HG03097 (cell line): ENCODE measurements around the gene ARID3B.
"Not testable (repeated sequence)": the region's sequence is repeated elsewhere in the genome, so short reads cannot be mapped to it uniquely, and the experiment has no call there.

ENCODE experiments used
- ATAC-seq: cut with Tn5 transposase; IDR thresholded peaks from one replicate; pipeline ENCODE4 v1.9.1; 2021; ENCODE audit not compliant: unreplicated experiment, low FRiP score

The ARID3B gene

DNA sequence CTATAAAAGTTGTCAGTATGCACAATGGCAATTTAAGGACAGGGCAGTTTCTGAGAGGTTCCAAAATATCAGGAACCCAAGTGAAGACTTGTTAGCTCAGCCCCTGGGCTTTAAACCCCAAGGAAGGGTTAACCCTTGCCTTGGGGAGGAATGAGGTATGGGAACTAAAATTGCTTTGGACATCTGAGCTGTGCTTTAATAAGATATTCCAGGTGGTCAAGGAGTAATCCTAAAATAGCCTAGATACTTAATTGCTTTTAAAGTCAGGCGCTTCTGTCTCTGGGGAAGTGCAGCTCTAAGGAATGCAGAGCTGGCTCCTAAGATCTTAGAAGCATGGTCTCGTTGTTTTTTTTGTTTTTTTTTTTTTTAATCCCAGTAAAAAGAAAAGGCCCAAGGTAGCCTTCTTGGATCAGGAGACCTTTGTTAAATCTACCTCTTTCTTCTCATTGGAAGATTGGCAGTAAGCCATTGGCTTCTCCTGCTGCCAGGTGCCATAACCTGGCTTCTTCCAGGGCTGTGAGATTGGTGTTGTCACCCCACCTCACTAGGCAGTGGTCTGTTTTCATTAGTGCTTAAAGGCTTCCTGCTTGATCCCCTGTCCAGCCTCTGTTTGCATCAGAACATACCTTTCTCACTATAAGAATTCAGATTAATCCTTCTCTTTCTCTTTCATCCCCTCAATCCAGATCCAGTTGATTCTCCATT lies 24.5 kb downstream of the ARID3B start:
- no peak for ATAC-seq

DNA sequence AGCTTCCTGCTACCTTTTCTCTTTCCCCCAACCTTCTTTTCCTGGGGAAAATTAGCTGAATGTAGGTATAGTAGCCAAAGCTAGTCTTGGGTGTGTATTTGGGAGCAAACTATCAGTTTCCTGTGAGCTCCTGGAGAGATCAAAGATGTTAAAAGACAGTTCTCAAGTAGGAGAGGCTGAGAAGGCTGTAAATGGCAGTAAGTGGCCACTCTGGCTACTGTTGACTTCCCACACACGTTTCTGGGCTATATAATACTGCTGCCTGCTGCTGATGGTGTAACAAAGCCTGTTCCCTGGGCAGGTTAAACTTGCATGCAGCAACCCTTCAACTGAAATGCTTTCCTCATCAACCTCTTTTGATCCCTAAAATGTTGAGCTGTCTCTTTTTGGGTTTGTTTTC lies 27.6 kb downstream of the ARID3B start:
- ATAC-seq = no peak

DNA sequence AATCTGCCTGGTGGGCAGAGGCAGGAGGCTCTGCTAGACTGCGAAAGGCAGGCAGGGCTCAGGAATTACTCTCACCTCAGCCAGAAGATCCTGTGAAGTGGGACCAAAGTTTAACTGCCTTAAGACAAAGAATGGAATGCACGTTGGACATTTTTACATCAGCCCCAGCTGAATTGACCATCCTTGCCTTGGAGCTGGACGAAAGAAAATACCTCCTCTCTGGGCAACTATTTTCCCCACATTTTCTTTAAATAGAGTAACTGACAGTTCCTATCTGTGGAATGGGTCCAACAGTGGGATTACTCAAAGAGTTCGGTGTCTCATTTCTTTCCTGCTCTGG lies 28.7 kb downstream of the ARID3B start:
- ATAC-seq = no peak

DNA sequence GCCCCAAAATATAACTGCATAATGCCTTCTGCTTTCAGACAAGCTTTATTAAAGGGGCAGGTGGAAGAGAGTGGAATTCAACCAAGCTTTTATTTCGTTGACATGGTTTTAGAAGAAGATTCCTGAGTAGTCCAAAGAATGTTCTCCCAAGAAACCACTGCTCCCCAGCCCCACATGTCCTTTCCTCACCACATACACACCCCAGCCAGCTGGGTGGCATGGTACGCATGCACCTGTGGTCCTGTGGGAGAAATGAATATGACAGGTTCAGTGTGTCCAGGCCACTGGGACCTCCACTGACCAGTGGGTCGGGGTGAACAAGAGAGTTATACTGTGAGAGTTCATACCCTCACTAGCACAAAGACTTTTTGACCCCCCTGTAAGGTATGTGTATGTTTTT lies 30.2 kb downstream of the ARID3B start:
- ATAC-seq = no peak

DNA sequence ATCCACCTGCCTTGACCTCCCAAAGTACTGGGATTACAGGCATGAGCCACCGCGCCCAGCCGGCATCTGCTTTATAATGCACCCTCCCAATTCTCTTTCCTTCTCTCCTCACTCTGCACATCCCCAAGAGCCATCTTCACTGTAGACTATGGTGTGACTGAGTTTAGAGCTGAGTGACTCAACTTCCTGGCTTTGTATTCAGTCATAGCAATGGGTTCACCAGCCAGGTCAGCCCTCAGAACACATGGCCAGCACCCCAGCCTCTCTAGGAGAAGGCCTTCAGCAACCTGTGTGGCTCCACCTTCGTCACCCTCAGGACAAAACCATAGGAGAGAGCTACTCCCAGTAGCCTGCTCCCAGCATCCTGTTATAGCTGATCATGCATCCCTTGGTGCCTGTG lies 33.0 kb downstream of the ARID3B start:
- no peak for ATAC-seq

DNA sequence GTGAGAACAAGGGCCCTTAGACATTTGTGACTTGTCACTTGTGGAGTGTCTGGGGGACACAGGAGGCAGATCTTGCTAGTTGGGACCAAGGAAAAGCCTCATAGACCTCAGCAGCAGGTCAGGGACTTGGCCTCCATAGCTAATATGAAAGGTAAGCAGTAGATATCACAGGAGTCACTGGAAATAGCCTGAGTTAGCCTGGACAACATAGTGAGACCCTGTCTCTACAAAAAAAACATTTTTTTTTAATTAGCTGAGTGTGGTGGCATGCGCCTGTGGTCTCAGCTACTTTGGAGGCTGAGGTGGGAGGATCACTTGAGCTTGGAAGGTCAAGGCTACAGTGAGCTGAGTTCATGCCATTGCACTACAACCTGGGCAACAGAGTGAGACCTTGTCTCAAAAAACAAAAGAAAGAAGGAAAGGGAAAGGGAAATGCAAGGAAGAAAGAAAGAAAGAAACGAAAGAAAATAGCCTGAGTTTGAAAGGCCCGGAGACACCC lies 37.5 kb downstream of the ARID3B start:
- no peak for ATAC-seq

DNA sequence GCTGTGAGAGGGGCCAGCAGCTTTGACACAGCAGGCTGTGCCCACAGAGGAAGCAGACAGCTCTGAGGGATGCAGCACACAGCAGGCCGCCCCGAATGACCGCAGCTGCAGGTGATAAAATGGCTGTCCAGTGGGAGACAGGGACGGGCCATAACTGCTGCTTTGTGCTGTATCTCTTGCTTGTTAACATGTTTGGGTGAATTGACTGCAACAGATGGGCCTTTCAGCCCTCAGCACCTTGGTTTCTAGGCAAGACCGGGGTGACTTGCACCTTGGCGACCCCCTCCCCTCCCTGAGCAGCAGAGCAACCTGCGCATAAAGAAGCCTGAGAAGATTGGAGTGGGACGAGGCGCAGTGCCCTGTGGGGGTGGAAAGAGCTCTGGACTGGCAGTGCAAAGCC lies 38.0 kb downstream of the ARID3B start:
- ATAC-seq = no peak

DNA sequence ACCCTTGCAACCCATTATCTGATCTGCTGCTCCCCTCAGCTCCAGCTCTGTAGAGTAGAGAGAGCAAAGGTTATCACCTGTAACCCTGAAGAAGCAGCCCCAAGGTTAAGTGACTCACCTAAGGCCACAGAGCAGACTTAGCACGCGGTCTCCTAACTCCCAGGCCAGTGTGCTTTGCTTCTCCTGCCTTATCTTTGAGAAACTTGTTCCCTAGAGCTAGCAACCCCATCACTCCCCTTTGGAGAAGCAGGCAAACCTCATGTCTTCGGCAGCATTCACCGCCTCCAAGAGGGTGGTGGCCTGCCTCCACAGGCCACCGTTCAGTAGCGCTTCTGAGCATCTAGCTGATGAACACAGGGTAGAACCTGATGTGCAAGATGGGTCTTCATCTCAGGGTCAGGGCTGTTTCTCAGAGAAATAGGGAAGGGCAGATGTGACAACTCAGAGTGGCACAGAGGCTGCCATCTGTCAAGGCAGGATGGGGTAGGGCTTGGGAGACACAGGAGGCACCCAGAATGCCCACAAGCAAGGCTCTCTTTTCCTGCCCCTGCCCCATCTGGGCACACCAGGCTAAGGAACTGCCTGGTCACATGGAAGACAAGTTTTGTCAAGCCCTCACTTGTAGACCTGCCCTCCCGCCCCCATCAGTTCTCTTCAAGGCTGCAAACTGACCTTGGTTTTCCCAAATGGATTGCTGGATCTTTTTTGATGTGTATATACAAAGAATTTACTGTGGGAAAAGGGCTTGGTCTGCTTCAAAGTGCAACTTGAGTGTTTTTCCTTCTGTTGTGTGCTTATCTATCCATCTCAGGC lies 39.7 kb downstream of the ARID3B start:
- ATAC-seq = no peak

DNA sequence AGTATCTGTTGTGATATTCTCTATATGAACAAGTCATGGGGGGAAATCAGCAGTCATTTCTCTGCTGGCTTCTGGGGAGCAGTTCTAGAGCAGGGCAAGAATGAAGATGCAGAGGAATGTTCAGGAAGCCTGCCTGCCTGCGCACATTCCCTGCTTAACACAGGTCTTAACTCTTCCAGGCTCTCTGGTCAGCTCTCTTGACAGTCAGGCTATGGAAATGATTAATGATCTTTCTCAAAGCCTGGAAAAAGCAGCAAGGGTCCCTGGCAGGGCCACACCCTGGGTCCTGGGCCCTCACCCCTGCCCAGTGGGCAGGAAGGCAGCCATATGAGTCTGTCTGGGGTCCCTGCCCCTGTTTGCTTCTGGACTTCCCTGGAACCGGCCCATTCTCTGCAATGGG lies 43.2 kb downstream of the ARID3B start:
- ATAC-seq = no peak

DNA sequence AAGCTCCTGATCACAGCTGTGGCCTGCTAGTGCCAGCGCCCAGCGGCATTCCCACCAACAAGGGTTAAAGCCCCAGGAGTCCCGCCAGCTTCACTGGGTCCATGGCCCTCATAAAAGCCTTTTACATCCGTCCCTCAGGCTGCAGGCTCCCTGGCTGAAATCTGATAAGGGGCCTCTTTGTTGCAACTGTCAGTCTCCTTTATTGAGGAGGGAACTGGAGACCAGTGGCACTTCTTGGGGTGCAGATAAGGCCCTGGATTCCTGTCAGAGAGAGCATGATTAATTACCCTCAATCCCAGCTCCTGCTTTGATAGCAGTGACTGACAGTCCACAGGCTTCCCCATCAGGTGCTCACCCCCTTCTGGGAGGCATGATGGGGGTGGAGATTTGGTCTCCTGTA lies 43.8 kb downstream of the ARID3B start:
- no peak for ATAC-seq

DNA sequence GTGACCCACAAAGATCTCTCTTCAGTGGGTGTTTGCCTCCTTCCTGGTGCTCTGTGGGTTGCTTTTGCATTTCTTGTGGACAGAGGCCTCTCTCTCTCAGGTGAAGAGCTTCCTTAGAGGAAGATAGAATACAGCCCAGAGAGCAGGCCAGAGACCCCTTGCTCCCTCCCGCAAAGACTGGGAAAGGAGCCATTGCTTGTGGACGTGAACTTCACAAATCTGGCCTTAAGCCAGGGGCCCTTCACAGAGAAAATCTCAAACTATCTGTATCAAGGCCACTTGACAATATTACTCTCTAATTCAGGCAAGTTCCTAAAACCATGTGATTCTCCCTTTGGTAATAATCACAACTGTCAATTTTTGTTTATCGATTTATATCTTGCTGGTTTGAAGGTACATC lies 44.2 kb downstream of the ARID3B start:
- ATAC-seq = no peak

DNA sequence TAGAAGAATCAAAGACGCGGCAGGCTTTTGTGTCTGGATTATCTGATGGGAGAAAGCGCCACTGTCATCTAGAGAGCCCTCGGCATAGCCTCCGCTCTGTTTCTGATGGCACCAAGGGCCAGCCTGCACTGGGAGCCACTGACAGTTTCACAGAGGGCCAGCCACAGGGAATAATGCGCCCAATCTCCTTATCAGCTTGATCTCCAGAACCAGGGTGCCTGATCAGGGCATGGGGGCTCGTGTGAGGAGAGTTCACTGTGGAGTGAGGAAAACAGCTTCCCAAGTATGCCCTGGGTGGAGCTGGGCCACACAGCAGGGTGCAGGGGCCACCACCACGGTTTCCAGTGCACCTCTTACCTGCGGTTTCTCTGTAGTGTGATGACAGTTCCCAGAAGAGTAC lies 44.8 kb downstream of the ARID3B start:
- ATAC-seq = no peak

DNA sequence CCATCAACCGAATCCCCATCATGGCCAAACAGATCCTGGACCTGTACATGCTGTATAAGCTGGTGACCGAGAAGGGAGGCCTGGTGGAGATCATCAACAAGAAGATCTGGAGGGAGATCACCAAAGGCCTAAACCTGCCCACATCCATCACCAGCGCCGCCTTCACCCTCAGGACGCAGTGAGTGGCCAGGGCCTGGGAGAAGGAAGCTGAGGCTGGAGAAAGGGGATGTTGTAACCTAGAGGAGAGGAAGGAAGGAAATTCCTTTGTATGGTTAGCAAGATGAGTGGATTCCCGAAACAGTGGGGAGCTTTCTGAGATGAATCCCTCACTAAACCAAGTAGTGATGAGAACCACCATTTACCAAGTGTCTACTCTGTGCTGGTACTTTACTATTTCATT lies 48.8 kb downstream of the ARID3B start:
- no peak for ATAC-seq

DNA sequence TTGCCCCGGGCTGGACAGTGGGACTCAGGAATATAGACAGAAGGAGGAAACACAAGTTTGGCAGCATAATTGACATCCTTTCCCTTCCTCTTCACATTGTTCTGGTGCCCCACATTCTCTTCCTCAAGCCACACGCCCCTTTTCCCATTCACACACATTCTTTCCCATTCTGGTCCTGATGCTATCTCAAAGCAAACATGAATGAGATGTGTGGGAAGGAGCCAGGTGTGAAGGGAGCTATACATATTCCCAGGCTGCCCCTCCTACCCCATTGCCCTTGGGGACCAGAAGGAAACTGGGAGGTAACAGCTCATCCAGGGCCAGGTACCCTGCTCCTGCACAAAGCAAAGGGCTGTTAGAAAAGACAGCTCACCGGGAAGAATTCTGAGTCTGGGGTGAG lies 51.2 kb downstream of the ARID3B start:
- no peak for ATAC-seq

DNA sequence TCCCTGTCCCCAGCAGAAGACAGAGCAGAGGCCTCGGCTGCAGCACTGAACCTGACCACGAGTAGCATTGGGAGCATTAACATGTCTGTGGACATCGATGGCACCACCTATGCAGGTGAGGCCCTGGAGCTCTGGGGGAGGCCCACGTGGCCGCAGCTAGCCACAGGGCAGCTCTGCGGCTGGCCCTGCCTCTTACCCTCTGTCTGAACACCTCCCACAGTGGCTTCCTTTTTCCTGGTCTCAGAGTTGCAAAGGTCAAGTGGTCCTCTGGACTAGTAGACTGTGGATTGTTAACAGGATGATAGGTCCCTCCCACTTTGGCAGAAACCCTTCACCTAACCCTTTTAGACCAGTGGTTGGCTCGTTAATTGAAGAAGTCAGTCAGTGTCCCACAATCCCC lies 52.1 kb downstream of the ARID3B start:
- ATAC-seq = no peak

DNA sequence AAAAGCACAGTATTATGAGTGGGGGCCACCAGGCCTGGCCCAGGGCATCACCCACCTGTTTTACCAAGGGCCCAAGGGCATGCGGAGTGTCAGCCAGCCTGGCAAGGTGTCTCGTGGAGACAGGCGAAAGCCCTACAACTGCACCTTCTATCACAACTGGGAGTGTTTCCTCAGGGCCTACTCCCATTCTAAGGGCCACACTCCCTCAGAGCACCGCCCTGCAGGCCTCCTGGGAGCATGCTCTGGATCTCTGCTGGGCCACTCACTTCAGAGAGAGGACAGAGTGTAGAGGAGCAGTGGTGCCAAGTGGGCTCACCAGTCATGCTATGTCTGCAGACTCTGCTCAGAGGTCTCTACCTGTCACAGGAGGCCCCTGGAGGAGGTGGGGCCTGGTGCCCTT lies 53.4 kb downstream of the ARID3B start:
- ATAC-seq = no peak

DNA sequence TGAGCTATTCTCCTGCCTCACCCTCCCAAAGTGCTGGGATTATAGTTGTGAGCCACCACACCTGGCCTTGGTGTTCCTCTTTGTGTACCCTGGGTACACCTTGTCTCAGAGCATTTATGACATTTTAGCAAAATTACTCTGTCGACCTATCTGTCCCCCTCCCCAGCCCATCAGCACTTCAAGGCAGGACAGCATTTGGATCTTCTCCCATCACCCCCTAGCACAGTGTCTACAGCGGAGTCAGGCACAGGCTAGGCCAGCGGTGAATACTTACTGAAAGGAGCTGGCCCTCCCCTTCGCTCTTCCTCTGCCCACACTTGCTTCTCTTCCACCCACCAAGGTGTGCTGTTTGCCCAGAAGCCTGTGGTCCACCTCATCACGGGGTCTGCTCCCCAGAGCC lies 54.3 kb downstream of the ARID3B start:
- ATAC-seq = no peak

DNA sequence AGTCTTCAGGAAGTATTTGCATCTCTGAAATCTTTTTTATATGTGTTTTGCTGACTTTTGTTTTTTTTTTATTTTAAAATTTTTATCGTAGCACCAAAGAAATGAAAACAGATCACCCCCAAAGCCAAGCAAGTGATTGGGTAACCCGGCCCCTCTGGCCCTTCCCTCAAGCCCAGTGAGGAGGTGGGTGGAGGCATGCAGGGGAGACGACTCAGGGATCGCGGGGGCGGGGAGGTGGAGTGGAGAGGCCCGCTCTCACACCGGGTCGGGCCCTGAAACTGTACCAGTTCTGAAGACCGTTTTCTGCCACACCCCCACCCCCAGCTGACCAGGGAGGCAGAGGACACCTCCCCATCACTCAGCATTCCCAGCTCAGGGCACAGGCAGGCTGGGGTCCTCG lies 55.7 kb downstream of the ARID3B start:
- ATAC-seq = not testable (repeated sequence)

DNA sequence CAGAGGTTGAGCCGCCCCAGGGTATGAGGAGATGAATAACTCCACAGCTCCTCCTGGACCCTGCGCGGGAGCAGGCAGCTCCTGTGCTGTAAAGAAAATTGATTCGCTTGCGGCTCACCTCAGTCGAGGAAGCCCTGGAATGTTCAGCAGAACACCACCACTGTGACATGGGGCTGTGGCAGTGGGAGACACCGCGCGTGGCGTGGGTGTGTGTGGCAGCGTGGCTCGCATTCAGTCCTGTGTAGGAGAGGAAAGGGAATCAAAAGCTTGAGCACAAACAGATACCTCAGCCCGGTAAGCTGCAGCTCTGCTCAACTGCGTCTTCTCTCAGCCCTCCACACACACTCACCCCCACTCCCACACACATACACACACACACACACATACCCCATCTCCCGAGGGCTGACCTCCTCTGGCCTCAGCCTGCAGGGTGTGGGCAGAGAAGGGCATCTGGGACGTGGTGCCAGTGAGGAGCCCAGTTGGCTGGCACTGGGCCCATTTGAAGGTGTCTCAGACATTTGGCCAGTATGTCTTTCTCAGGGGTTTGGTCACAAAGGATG lies 56.2 kb downstream of the ARID3B start:
- not testable (repeated sequence) for ATAC-seq

DNA sequence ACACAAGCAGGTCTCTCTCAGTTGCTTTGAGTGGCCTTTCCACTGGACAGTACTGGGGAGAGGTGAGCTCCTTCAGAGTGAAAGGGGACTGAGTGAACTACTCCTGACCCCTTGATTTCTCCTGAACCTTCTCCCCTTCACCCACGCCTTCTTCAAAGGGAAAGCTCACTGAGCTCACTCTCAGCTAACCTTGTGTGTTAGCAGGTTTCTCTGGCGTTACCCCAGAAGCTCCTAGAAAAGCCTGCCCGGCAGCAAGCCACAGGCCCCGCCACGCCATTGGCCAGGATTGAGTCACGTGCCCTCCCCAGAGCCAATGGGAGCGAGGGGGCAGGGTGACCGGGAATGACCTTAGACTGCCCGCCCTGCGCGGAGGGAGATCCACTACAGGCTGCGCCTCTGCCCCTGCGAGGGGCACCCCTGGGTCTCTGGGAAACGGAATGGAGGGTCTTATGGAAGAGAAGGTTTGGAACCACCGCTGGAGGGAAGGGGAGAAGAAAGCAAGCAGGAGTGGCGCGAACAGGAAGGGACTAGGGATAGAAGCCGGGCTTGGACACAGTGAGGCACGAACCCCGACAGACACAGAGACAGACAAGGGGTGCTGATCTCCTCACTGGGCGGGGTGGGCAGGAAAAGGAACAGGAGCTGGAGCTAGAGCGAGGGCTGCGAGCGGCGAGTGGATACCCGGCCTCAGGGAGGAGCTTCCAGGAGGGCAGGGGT lies 57.3 kb downstream of the ARID3B start:
- ATAC-seq = peak; percentile 73

DNA sequence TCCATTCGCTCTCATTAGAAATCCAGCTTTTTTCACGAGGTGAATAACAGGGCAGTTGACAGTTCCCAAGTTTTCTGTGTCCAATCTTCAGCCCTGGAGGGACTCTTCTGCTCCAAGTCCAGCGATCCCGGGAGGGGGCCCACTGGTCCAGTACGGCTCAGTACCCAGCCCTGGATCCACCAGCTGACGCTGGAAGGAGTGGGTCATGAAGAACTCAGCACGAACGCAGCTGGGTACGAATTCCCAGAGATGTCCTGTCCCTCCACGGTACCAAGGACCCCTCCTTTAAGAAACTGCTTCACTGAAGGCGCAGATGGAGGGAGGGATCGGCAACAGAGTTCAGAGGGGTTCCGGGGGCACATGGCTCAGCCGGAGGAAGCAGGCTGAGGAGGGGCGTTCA lies 58.1 kb downstream of the ARID3B start:
- no peak for ATAC-seq
